ENCODE results near the gene CD83.
A peak's percentile ranks its signal among the peaks of the same experiment; 100 is the strongest.

The CD83 gene

GRCh38 chr6:14118446-14118845, 874 bp downstream of the CD83 start:
- Histone ChIP-seq H3K36me3 (ENCODE audit: control insufficient read depth, low read length) (peaks cover 57% of the 10 kb centered on the region), H3K4me3 (ENCODE audit: low read length) (peak overlapping the region; percentile 95), H3K4me1 (ENCODE audit: control insufficient read depth, low read length) (peaks cover 64% of the 10 kb centered on the region), H3K27ac (ENCODE audit: low read depth, low read length) (peak overlapping the region; percentile 77), H3K9me3 (ENCODE audit: control insufficient read depth, insufficient read depth, low read length) (no peaks in the 10 kb centered on the region), H3K4me2 (ENCODE audit: low read length) (peak overlapping the region; percentile 81), H3K27me3 (ENCODE audit: control insufficient read depth, low read length) (no peaks in the 10 kb centered on the region), H3K79me2 (ENCODE audit: control insufficient read depth, low read length) (peaks cover 58% of the 10 kb centered on the region), H3K9me2 (replicated peaks; ENCODE audit: control insufficient read depth, low read length) (no peaks in the 10 kb centered on the region), H4K20me1 (ENCODE audit: control insufficient read depth, insufficient read depth, low read depth, low read length) (peaks cover 7% of the 10 kb centered on the region; the same call in 1 of the 2 replicates), H3F3A (ENCODE audit: control insufficient read depth, insufficient read depth) (peaks cover 42% of the 10 kb centered on the region)
- TF ChIP-seq EZH2phosphoT487 (IDR thresholded peaks at IDR 0.05; ENCODE audit: borderline replicate concordance, low read length) (no peak), CTCF (IDR thresholded peaks at IDR 0.05; ENCODE audit: low read depth, low read length, poor library complexity, severe bottlenecking) (no peak)

GRCh38 chr6:14119784-14120183, 2.2 kb downstream of the CD83 start:
- Histone ChIP-seq H3K9me2 (replicated peaks; ENCODE audit: control insufficient read depth, low read length) (no peaks in the 10 kb centered on the region), H4K20me1 (ENCODE audit: control insufficient read depth, insufficient read depth, low read depth, low read length) (peaks cover 9% of the 10 kb centered on the region), H3K9me3 (ENCODE audit: control insufficient read depth, insufficient read depth, low read length) (no peaks in the 10 kb centered on the region), H3K4me1 (ENCODE audit: control insufficient read depth, low read length) (peaks cover 77% of the 10 kb centered on the region), H3K4me2 (ENCODE audit: low read length) (peak overlapping the region; percentile 81), H3K27me3 (ENCODE audit: control insufficient read depth, low read length) (no peaks in the 10 kb centered on the region), H3F3A (ENCODE audit: control insufficient read depth, insufficient read depth) (peaks cover 37% of the 10 kb centered on the region), H3K27ac (ENCODE audit: low read depth, low read length) (peak overlapping the region; percentile 77), H3K4me3 (ENCODE audit: low read length) (peak overlapping the region; percentile 95), H3K79me2 (ENCODE audit: control insufficient read depth, low read length) (peaks cover 72% of the 10 kb centered on the region), H3K36me3 (ENCODE audit: control insufficient read depth, low read length) (peaks cover 70% of the 10 kb centered on the region)
- TF ChIP-seq EZH2phosphoT487 (IDR thresholded peaks at IDR 0.05; ENCODE audit: borderline replicate concordance, low read length) (no peak), CTCF (IDR thresholded peaks at IDR 0.05; ENCODE audit: low read depth, low read length, poor library complexity, severe bottlenecking) (no peak)

GRCh38 chr6:14120546-14120945, 3.0 kb downstream of the CD83 start:
- peaks cover 83% of the 10 kb centered on the region for H3K4me1 ChIP-seq (ENCODE audit: control insufficient read depth, low read length)

More at GRCh38 chr6:14120546-14120945, 3.0 kb downstream of the CD83 start:
- Histone ChIP-seq H3K36me3 (ENCODE audit: control insufficient read depth, low read length) (peaks cover 78% of the 10 kb centered on the region), H3K9me3 (ENCODE audit: control insufficient read depth, insufficient read depth, low read length) (no peaks in the 10 kb centered on the region), H4K20me1 (ENCODE audit: control insufficient read depth, insufficient read depth, low read depth, low read length) (peaks cover 12% of the 10 kb centered on the region), H3F3A (ENCODE audit: control insufficient read depth, insufficient read depth) (peaks cover 32% of the 10 kb centered on the region), H3K27ac (ENCODE audit: low read depth, low read length) (peak overlapping the region; percentile 77), H3K27me3 (ENCODE audit: control insufficient read depth, low read length) (no peaks in the 10 kb centered on the region), H3K4me2 (ENCODE audit: low read length) (peak overlapping the region; percentile 81), H3K4me3 (ENCODE audit: low read length) (peak overlapping the region; percentile 95), H3K79me2 (ENCODE audit: control insufficient read depth, low read length) (peaks cover 79% of the 10 kb centered on the region), H3K9me2 (replicated peaks; ENCODE audit: control insufficient read depth, low read length) (no peaks in the 10 kb centered on the region)
- TF ChIP-seq EZH2phosphoT487 (IDR thresholded peaks at IDR 0.05; ENCODE audit: borderline replicate concordance, low read length) (no peak), CTCF (IDR thresholded peaks at IDR 0.05; ENCODE audit: low read depth, low read length, poor library complexity, severe bottlenecking) (no peak)

Measured in DOHH2 (cell line).